ENCODE measurements around the gene EHD4.

DNA sequence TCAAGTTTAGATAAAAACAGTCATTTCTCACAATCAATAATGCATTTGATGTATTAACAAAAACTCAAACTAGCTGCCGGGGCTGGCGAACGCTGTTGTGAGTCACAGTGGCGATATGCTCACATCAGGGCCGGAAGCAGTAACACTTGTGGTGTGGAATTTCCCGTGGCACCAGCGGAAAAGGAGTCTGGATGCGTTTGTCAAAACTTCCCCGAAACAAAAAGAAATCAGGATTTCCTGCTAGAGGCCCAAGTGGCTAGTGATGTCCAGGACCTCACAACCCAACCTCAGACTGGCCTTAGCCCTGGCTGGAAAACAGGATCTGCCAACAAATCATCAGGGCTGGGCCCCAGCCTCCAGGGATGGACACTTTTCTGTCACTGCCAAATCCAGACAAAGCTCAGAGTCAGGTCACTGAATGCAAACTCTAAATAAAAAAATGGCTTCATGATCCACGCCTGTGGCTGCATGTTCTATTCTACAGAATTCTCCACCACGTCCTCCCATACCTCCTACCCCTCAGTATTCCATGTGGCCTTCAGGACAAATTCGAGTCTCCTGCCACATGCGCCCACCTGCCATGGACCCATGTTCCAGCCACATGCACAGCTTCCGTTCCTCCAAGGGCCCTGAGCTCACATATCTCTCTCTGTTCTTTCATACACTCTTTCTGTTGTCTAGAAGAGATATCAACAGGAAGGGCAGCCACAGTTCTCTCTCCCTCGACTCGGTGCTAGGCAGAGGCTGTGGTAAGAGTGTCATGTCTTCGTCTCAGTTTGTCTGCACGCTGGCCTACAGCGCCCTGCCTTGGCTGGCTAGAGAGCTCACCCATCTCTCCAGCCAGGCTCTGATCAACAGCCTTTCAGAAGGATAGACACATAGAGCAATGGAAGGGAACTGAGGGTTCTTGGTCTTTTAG is 35.4 kb downstream of the EHD4 start:
- TF ChIP-seq, protein P1, sequence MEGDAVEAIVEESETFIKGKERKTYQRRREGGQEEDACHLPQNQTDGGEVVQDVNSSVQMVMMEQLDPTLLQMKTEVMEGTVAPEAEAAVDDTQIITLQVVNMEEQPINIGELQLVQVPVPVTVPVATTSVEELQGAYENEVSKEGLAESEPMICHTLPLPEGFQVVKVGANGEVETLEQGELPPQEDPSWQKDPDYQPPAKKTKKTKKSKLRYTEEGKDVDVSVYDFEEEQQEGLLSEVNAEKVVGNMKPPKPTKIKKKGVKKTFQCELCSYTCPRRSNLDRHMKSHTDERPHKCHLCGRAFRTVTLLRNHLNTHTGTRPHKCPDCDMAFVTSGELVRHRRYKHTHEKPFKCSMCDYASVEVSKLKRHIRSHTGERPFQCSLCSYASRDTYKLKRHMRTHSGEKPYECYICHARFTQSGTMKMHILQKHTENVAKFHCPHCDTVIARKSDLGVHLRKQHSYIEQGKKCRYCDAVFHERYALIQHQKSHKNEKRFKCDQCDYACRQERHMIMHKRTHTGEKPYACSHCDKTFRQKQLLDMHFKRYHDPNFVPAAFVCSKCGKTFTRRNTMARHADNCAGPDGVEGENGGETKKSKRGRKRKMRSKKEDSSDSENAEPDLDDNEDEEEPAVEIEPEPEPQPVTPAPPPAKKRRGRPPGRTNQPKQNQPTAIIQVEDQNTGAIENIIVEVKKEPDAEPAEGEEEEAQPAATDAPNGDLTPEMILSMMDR (conservative IDR thresholded peaks at IDR 0.05 in 1 of 2, IDR thresholded peaks at IDR 0.05 in 1 of 2; ENCODE audit: low read depth in 1 of 2, low read length in 2 of 2): no peak
- TF ChIP-seq EZH2 (IDR thresholded peaks at IDR 0.05; ENCODE audit: low read length, missing control alignments): no peak

All from fibroblast of lung (primary cell).